Smooth muscle cell (in vitro differentiated cells): Measurements from ENCODE around the gene ABCB11. TPM values are rescaled to one million over a fixed set of nuclear protein-coding genes. Genes with fewer than 3 reads are reported as not detected.

Experiments
- DNase-seq: peaks from one replicate; lab custom pipeline; 2025; ENCODE audit not compliant: unreplicated experiment; lab: John Stamatoyannopoulos, UW
- H2AFZ ChIP-seq: fragments of 200-600 bp; sonication (generic); 2 replicates; pipeline ENCODE4 v1.6.0; 2016; ENCODE audit warnings: antibody characterized with exemption, low read depth, mild to moderate bottlenecking
- H3F3A ChIP-seq: fragments of 200-600 bp; sonication (generic); 2 replicates; pipeline ENCODE4 v1.6.0; 2017; ENCODE audit warnings: antibody characterized with exemption, low read depth
- H3K27ac ChIP-seq: fragments of 200-600 bp; sonication (generic); 2 replicates; pipeline ENCODE4 v1.5.1; 2016; ENCODE audit warnings: low read depth, mild to moderate bottlenecking
- H3K27me3 ChIP-seq: fragments of 200-600 bp; sonication (generic); 2 replicates; pipeline ENCODE4 v1.6.1; 2016; ENCODE audit warnings: low read depth, mild to moderate bottlenecking
- H3K36me3 ChIP-seq: fragments of 200-600 bp; sonication (generic); 2 replicates; pipeline ENCODE4 v1.5.1; 2016; ENCODE audit warnings: low read depth
- H3K4me1 ChIP-seq: fragments of 200-600 bp; sonication (generic); 2 replicates; pipeline ENCODE4 v1.5.1; 2016; ENCODE audit warnings: low read depth
- H3K4me2 ChIP-seq: fragments of 200-600 bp; sonication (generic); 2 replicates; pipeline ENCODE4 v1.6.0; 2016; ENCODE audit warnings: mild to moderate bottlenecking
- H3K4me3 ChIP-seq: fragments of 200-600 bp; sonication (generic); 2 replicates; pipeline ENCODE4 v1.5.1; 2016; ENCODE audit warnings: mild to moderate bottlenecking
- H3K79me2 ChIP-seq: fragments of 200-600 bp; sonication (generic); 2 replicates; pipeline ENCODE4 v1.6.0; 2016; ENCODE audit warnings: low read depth, mild to moderate bottlenecking
- H3K9ac ChIP-seq: fragments of 200-600 bp; sonication (generic); 2 replicates; pipeline ENCODE4 v1.6.0; 2016; ENCODE audit warnings: low read depth
- H3K9me3 ChIP-seq: fragments of 200-600 bp; sonication (generic); replicated peaks from 2 replicates; pipeline ENCODE4 v1.5.1; 2016; ENCODE audit warnings: low read depth
- H4K20me1 ChIP-seq: fragments of 200-600 bp; sonication (generic); 2 replicates; pipeline ENCODE4 v1.6.0; 2016; ENCODE audit warnings: low read depth
- CTCF ChIP-seq: fragments of 200-600 bp; sonication (generic); IDR thresholded peaks from 2 replicates; pipeline ENCODE4 v1.5.1; 2017; ENCODE audit warnings: borderline replicate concordance, mild to moderate bottlenecking, antibody characterized with exemption; ENCODE audit not compliant: insufficient read depth, poor library complexity, severe bottlenecking
- WGBS: methylation state at CpG from one replicate; pipeline ENCODE4 v1.1.7; 2016; ENCODE audit warnings: low lambda C conversion rate; 5-methylcytosine and 5-hydroxymethylcytosine counted together
- polyA plus RNA-seq: library from polyadenylated mRNA; unstranded; fragments of >200 nt; fragmentation: Nextera tagmentation; extraction: Ambion mirVana; gene quantifications from 2 replicates; pipeline ENCODE4 v1.2.1, GENCODE V29; 2016
- total RNA-seq: library from RNA; depleted of rRNA; stranded (reverse); fragments of >200 nt; gene quantifications from 2 replicates; pipeline ENCODE4 v1.2.3, GENCODE V29; 2014

The ABCB11 gene
- total and polyA plus RNA-seq, 2 experiments from 2014 or later, result 0.04 to 0.05 TPM

- 86% methylated on average over 4 of the region's 4 CpGs for WGBS
- H3F3A ChIP-seq, result no peaks in the 10 kb centered on the region
- no peak for TF ChIP-seq CTCF
Observed at GRCh38 chr2:169046440-169047151, 15.5 kb upstream of the ABCB11 start.

GRCh38 chr2:169042856-169043255 is 11.7 kb upstream of the ABCB11 start:
- DNase-seq, result no peak
- WGBS, result 94% methylated on average over 1 of the region's 1 CpG
- H4K20me1 ChIP-seq, result no peaks in the 10 kb centered on the region
- H3K79me2 ChIP-seq, result no peaks in the 10 kb centered on the region
- no peaks in the 10 kb centered on the region for H3K36me3 ChIP-seq
- TF ChIP-seq CTCF, result no peak
- H3K4me2 ChIP-seq, result no peak overlapping the region
- H3K27ac ChIP-seq, result no peak overlapping the region
- H3F3A ChIP-seq, result no peaks in the 10 kb centered on the region
- no peak overlapping the region for H2AFZ ChIP-seq
- peaks cover 9% of the 10 kb centered on the region for H3K9me3 ChIP-seq
- no peak overlapping the region for H3K9ac ChIP-seq
- H3K4me1 ChIP-seq, result no peaks in the 10 kb centered on the region
- H3K4me3 ChIP-seq, result no peak overlapping the region
- peaks cover 10% of the 10 kb centered on the region for H3K27me3 ChIP-seq

More at GRCh38 chr2:169046440-169047151, 15.5 kb upstream of the ABCB11 start:
- Histone ChIP-seq H2AFZ (no peak overlapping the region), H3K9ac (no peak overlapping the region), H3K4me2 (no peak overlapping the region), H3K36me3 (no peaks in the 10 kb centered on the region), H4K20me1 (no peaks in the 10 kb centered on the region), H3K4me1 (no peaks in the 10 kb centered on the region), H3K9me3 (peaks cover 9% of the 10 kb centered on the region), H3K27me3 (peaks cover 15% of the 10 kb centered on the region), H3K79me2 (no peaks in the 10 kb centered on the region), H3K27ac (no peak overlapping the region), H3K4me3 (no peak overlapping the region)
- DNase-seq, result no peak

GRCh38 chr2:169041594-169041993 is 10.5 kb upstream of the ABCB11 start:
- Histone ChIP-seq H4K20me1 (no peaks in the 10 kb centered on the region), H3K27ac (no peak overlapping the region), H3K27me3 (peaks cover 17% of the 10 kb centered on the region), H3K9me3 (peaks cover 9% of the 10 kb centered on the region), H3K4me3 (no peak overlapping the region), H3F3A (no peaks in the 10 kb centered on the region), H3K36me3 (no peaks in the 10 kb centered on the region), H3K4me1 (no peaks in the 10 kb centered on the region), H3K4me2 (no peak overlapping the region), H3K9ac (no peak overlapping the region), H2AFZ (no peak overlapping the region), H3K79me2 (no peaks in the 10 kb centered on the region)
- DNase-seq, result no peak
- WGBS, result 13% methylated on average over 1 of the region's 1 CpG
- TF ChIP-seq CTCF, result no peak

- no peak overlapping the region for H2AFZ ChIP-seq
- H3K36me3 ChIP-seq, result no peaks in the 10 kb centered on the region
- H3K4me1 ChIP-seq, result no peaks in the 10 kb centered on the region
- no peak overlapping the region for H3K4me3 ChIP-seq
- WGBS, result 63% methylated on average over 4 of the region's 4 CpGs
- H3K27ac ChIP-seq, result no peak overlapping the region
- no peak overlapping the region for H3K9ac ChIP-seq
- no peak for DNase-seq
- H4K20me1 ChIP-seq, result no peaks in the 10 kb centered on the region
- peaks cover 9% of the 10 kb centered on the region for H3K9me3 ChIP-seq
- H3K79me2 ChIP-seq, result no peaks in the 10 kb centered on the region
- no peak for TF ChIP-seq CTCF
- H3K27me3 ChIP-seq, result peaks cover 25% of the 10 kb centered on the region
- no peak overlapping the region for H3K4me2 ChIP-seq
- H3F3A ChIP-seq, result no peaks in the 10 kb centered on the region
Observed at GRCh38 chr2:169039702-169040101, 8.6 kb upstream of the ABCB11 start.
